HepG2 (cell line): ENCODE results near the gene MN1. TPM values are rescaled to one million over a fixed set of nuclear protein-coding genes. Genes with fewer than 3 reads are reported as not detected.

ENCODE experiments used
- ATAC-seq: fragments of 200-7000 bp; cut with Tn5 transposase; 3 replicates; pipeline ENCODE4 v1.9.1; 2020; ENCODE audit warnings: mild to moderate bottlenecking, moderate library complexity
- BruUV-seq: library from RNA; stranded (reverse); fragments of 400-500 nt; replicated peaks from 2 replicates; lab custom pipeline; 2021; lab: Mats Ljungman, UMichigan
- CTCF ChIA-PET: fragments of 300-600 bp; formaldehyde crosslinking; extraction: SDS; loops from one replicate; lab custom pipeline; 2021; ENCODE audit warnings: low total read pairs, inconsistent platforms, low intra/inter-chr PET ratio; lab: Yijun Ruan, JAX
- POLR2A ChIA-PET: fragments of 350-600 bp; sonication (Branson Sonifier 250); formaldehyde crosslinking; loops from one replicate; lab custom pipeline; 2020; ENCODE audit warnings: antibody characterized with exemption, inconsistent platforms; lab: Yijun Ruan, JAX
- DNase-seq: peaks from one replicate; pipeline ENCODE4 v3.0.0-alpha.2; 2015; ENCODE audit warnings: low spot score
- FAIRE-seq: peaks from 3 replicates; lab custom pipeline; 2011; peaks lifted over from hg19 to GRCh38; lab: Jason Lieb, UNC
- H2AFZ ChIP-seq: one replicate; pipeline ENCODE4 v1.6.1; 2011; ENCODE audit warnings: low read length, inconsistent platforms
- H3K27ac ChIP-seq: fragments of 300-600 bp; 3 replicates; pipeline ENCODE4 v1.8.0; 2011; ENCODE audit warnings: mixed run types, mild to moderate bottlenecking, mixed read lengths, low read length, inconsistent platforms; ENCODE audit not compliant: insufficient read depth; ENCODE audit errors: extremely low read length
- H3K27me3 ChIP-seq, 2 experiments: fragments of 200-600 bp in 1 of 2; 2 replicates in 1 of 2; 3 replicates in 1 of 2; pipeline versions ENCODE4 v1.6.0 to v1.8.0; 2011; ENCODE audit warnings: low read length in 2 of 2, mild to moderate bottlenecking in 2 of 2, moderate library complexity in 2 of 2, inconsistent platforms in 1 of 2; ENCODE audit not compliant: insufficient read depth in 2 of 2, control insufficient read depth in 1 of 2
- H3K36me3 ChIP-seq, 2 experiments: fragments of 200-600 bp in 1 of 2; replicated peaks in 1 of 2; 2 replicates in 1 of 2; 3 replicates in 1 of 2; pipeline versions ENCODE4 v1.5.1 to v1.8.0; 2011; ENCODE audit warnings: low read length in 2 of 2, inconsistent platforms in 1 of 2; ENCODE audit not compliant: insufficient read depth in 2 of 2, control insufficient read depth in 1 of 2
- H3K4me1 ChIP-seq: 2 replicates; pipeline ENCODE4 v1.5.1; 2012; ENCODE audit warnings: low read length, inconsistent platforms; ENCODE audit not compliant: insufficient read depth
- H3K4me2 ChIP-seq: 2 replicates; pipeline ENCODE4 v1.6.0; 2011; ENCODE audit warnings: low read depth, low read length, inconsistent platforms
- H3K4me3 ChIP-seq, 3 experiments: fragments of 200-600 bp in 1 of 3; sonication (generic), shearing (Covaris generic) in 1 of 3; replicated peaks in 1 of 3; 2 replicates each; pipeline ENCODE4 v1.5.1; 2011 to 2016; ENCODE audit warnings: low read length in 3 of 3, inconsistent platforms in 2 of 3, low read depth in 2 of 3, mild to moderate bottlenecking in 2 of 3, control low read depth in 1 of 3, mixed read lengths in 1 of 3; ENCODE audit not compliant: insufficient read depth in 1 of 3
- H3K79me2 ChIP-seq: one replicate; pipeline ENCODE4 v1.6.1; 2011; ENCODE audit warnings: low read length, inconsistent platforms; ENCODE audit not compliant: insufficient read depth
- H3K9ac ChIP-seq: 2 replicates; pipeline ENCODE4 v1.6.0; 2011; ENCODE audit warnings: mild to moderate bottlenecking, low read depth, low read length, inconsistent platforms; ENCODE audit not compliant: insufficient read depth
- H3K9me3 ChIP-seq: 2 replicates; pipeline ENCODE4 v1.5.1; 2012; ENCODE audit warnings: mild to moderate bottlenecking, low read length
- H4K20me1 ChIP-seq: 2 replicates; pipeline ENCODE4 v1.6.0; 2011; ENCODE audit warnings: inconsistent platforms, mild to moderate bottlenecking, low read length, moderate library complexity; ENCODE audit not compliant: insufficient read depth
- CCDC6 ChIP-seq: sonication (generic); formaldehyde crosslinking; IDR thresholded peaks from 2 replicates; pipeline ENCODE4 v1.8.1; 2022; ENCODE audit warnings: mild to moderate bottlenecking, missing genetic modification reagents, moderate library complexity
- CREBL2 ChIP-seq: sonication (generic); formaldehyde crosslinking; IDR thresholded peaks from 2 replicates; pipeline ENCODE4 v1.8.1; 2023; ENCODE audit warnings: missing genetic modification reagents, mild to moderate bottlenecking, borderline replicate concordance
- DBP ChIP-seq: sonication (generic); formaldehyde crosslinking; IDR thresholded peaks from 2 replicates; pipeline ENCODE4 v1.4.0; 2020; ENCODE audit warnings: missing genetic modification reagents; ENCODE audit errors: not compliant biosample characterization
- DMTF1 ChIP-seq: sonication (generic); formaldehyde crosslinking; IDR thresholded peaks from 2 replicates; pipeline ENCODE4 v1.4.0; 2020; ENCODE audit warnings: mild to moderate bottlenecking, missing genetic modification reagents
- EEA1 ChIP-seq: sonication (generic); formaldehyde crosslinking; IDR thresholded peaks from 2 replicates; pipeline ENCODE4 v1.5.1; 2020; ENCODE audit warnings: mild to moderate bottlenecking, missing genetic modification reagents, borderline replicate concordance
- HDAC6 ChIP-seq: fragments of 200-600 bp; sonication (generic); IDR thresholded peaks from 2 replicates; pipeline ENCODE4 v1.7.0; 2017; ENCODE audit warnings: mild to moderate bottlenecking, antibody characterized with exemption, low read length, low read depth
- HOMEZ ChIP-seq: IDR thresholded peaks from 2 replicates; pipeline ENCODE4 v1.6.1; 2016; ENCODE audit warnings: low read depth
- KLF12 ChIP-seq: sonication (generic); formaldehyde crosslinking; IDR thresholded peaks from 2 replicates; pipeline ENCODE4 v1.4.0; 2020; ENCODE audit warnings: missing genetic modification reagents, borderline replicate concordance
- NFKB2 ChIP-seq: sonication (generic); formaldehyde crosslinking; IDR thresholded peaks from 2 replicates; pipeline ENCODE4 v1.4.0; 2020; ENCODE audit warnings: missing genetic modification reagents, borderline replicate concordance
- NFRKB ChIP-seq: fragments of 450-650 bp; IDR thresholded peaks from 2 replicates; pipeline ENCODE4 v1.6.1; 2017
- PLSCR1 ChIP-seq: sonication (generic); formaldehyde crosslinking; IDR thresholded peaks from 2 replicates; pipeline ENCODE4 v1.5.0; 2020; ENCODE audit warnings: missing genetic modification reagents, mild to moderate bottlenecking, borderline replicate concordance
- RNF2 ChIP-seq: fragments of 450-650 bp; conservative IDR thresholded peaks from 2 replicates; pipeline ENCODE4 v1.6.1; 2016; ENCODE audit warnings: low read depth
- SALL1 ChIP-seq: sonication (generic); formaldehyde crosslinking; IDR thresholded peaks from 2 replicates; pipeline ENCODE4 v1.8.0; 2022; ENCODE audit warnings: mild to moderate bottlenecking, missing genetic modification reagents
- SMARCC2 ChIP-seq: fragments of 450-650 bp; IDR thresholded peaks from 2 replicates; pipeline ENCODE4 v1.6.1; 2017; ENCODE audit warnings: antibody characterized with exemption, mild to moderate bottlenecking
- ZBTB3 ChIP-seq: sonication (generic); formaldehyde crosslinking; IDR thresholded peaks from 2 replicates; pipeline ENCODE4 v1.4.0; 2020; ENCODE audit warnings: low read depth, mild to moderate bottlenecking, moderate library complexity, missing genetic modification reagents, borderline replicate concordance
- ZBTB7B ChIP-seq: sonication (generic); formaldehyde crosslinking; IDR thresholded peaks from 2 replicates; pipeline ENCODE4 v1.4.0; 2020; ENCODE audit warnings: missing genetic modification reagents
- ZNF251 ChIP-seq: sonication (generic); formaldehyde crosslinking; IDR thresholded peaks from 2 replicates; pipeline ENCODE4 v1.9.0; 2021; ENCODE audit warnings: mild to moderate bottlenecking, missing genetic modification reagents
- ZNF350 ChIP-seq: sonication (generic); formaldehyde crosslinking; IDR thresholded peaks from 2 replicates; pipeline ENCODE4 v1.4.0; 2020; ENCODE audit warnings: mild to moderate bottlenecking, low read depth, missing genetic modification reagents, borderline replicate concordance
- ZNF670 ChIP-seq: sonication (generic); formaldehyde crosslinking; IDR thresholded peaks from 2 replicates; pipeline ENCODE4 v1.8.0; 2022; ENCODE audit warnings: mild to moderate bottlenecking, missing genetic modification reagents, borderline replicate concordance
- WGBS: methylation state at CpG from one replicate; pipeline ENCODE4 v1.1.6; 2017; ENCODE audit warnings: low lambda C conversion rate; 5-methylcytosine and 5-hydroxymethylcytosine counted together
- in situ Hi-C: cut with HindIII; loops from 2 replicates; pipeline ENCODE4 v1.10.0; 2017; ENCODE audit warnings: low pct_unique_long_range_greater_than_20kb; ENCODE audit not compliant: extremely low pct_ligation_motif_present
- intact Hi-C: fragments of 100-400 bp; cut with micrococcal nuclease; formaldehyde crosslinking; loops from one replicate; pipeline ENCODE4 v1.10.0; 2022; ENCODE audit not compliant: unreplicated experiment
- polyA plus RNA-seq, 8 experiments: library from polyadenylated mRNA; depleted of rRNA in 3 of 8; stranded (reverse) in 7 of 8; unstranded in 1 of 8; fragments of >200 nt; fragmentation: Illumina TruSeq in 4 of 8; extraction: Trizol in 4 of 8; gene quantifications; 2 replicates each; pipeline versions ENCODE4 v1.2.1 to v1.2.3, GENCODE V29; 2011 to 2016; ENCODE audit warnings: low read depth in 4 of 8, missing spikeins in 1 of 8, mixed read lengths in 1 of 8; ENCODE audit not compliant: insufficient read depth in 1 of 8
- total RNA-seq, 5 experiments: library from RNA; depleted of rRNA; stranded (reverse); fragments of >200 nt; fragmentation: Illumina TruSeq; extraction: Trizol; gene quantifications; 2 replicates each; pipeline ENCODE4 v1.2.3, GENCODE V29; 2016; ENCODE audit warnings: low read depth in 1 of 5

MN1 gene
- total and polyA plus RNA-seq, 2 of the 13 experiments (the other 11 are each of a cell fraction or from before 2014, with no cell fraction given): 0.01 TPM; not detected in 1

- no TSS peak for BruUV-seq
- ATAC-seq: no peak
- TF ChIP-seq SMARCC2 (no peak), SALL1 (CRISPR knock-in tag) (no peak), NFRKB (no peak), PLSCR1 (CRISPR knock-in tag) (no peak), DMTF1 (CRISPR knock-in tag) (no peak), ZBTB3 (no peak), ZNF670 (CRISPR knock-in tag) (no peak), NFKB2 (CRISPR knock-in tag) (no peak), KLF12 (CRISPR knock-in tag) (no peak), CREBL2 (no peak), HDAC6 (no peak), ZBTB7B (CRISPR knock-in tag) (no peak), CCDC6 (CRISPR knock-in tag) (no peak), ZNF350 (CRISPR knock-in tag) (no peak), ZNF251 (CRISPR knock-in tag) (no peak), RNF2 (no peak), EEA1 (CRISPR knock-in tag) (no peak), DBP (CRISPR knock-in tag) (no peak), HOMEZ (CRISPR knock-in tag) (no peak)
These were observed 25.0 kb downstream of the MN1 start for GRCh38 chr22:27776650-27776958.

More at GRCh38 chr22:27776650-27776958, 25.0 kb downstream of the MN1 start:
- Histone ChIP-seq H4K20me1 (no peaks in the 10 kb centered on the region), H3K4me2 (no peak overlapping the region), H3K9ac (no peak overlapping the region), H3K27me3 (peaks cover 2 to 13% of the 10 kb centered on the region in 2 experiments; a peak in 2 of 5 replicates), H3K79me2 (no peaks in the 10 kb centered on the region), H3K36me3 (no peaks in the 10 kb centered on the region), H3K27ac (no peak overlapping the region), H3K9me3 (no peaks in the 10 kb centered on the region), H2AFZ (no peak overlapping the region), H3K4me3 (no peak overlapping the region), H3K4me1 (no peaks in the 10 kb centered on the region)
- CTCF ChIA-PET: no interaction called here
- DNase-seq (no peak), FAIRE-seq (no peak)
- intact Hi-C loops: no loop called here
- in situ Hi-C loops: no loop called here
- 29% methylated on average over 8 of the region's 8 CpGs for WGBS
- POLR2A ChIA-PET: no interaction called here
